GM12878 (cell line): ENCODE results near the gene ITGA5. TPM values are rescaled to one million over a fixed set of nuclear protein-coding genes. Genes with fewer than 3 reads are reported as not detected.

Experiments used
- ATAC-seq: fragments of 200-7000 bp; cut with Tn5 transposase; 3 replicates; pipeline ENCODE4 v1.9.1; 2020; ENCODE audit warnings: mild to moderate bottlenecking, moderate library complexity
- BruUV-seq: library from RNA; stranded (reverse); fragments of 400-500 nt; replicated peaks from 2 replicates; lab custom pipeline; 2021; lab: Mats Ljungman, UMichigan
- CTCF ChIA-PET: fragments of 300-600 bp; sonication (Branson Sonifier 250); formaldehyde crosslinking; extraction: SDS; loops from one replicate; lab custom pipeline; 2021; ENCODE audit warnings: inconsistent platforms; lab: Yijun Ruan, JAX
- POLR2A ChIA-PET: fragments of 350-600 bp; formaldehyde crosslinking; extraction: SDS; loops from one replicate; lab custom pipeline; 2021; ENCODE audit warnings: inconsistent platforms; lab: Charles Lee
- RAD21 ChIA-PET: fragments of 300-600 bp; sonication (Branson Sonifier 250); formaldehyde crosslinking; loops from one replicate; lab custom pipeline; 2023; ENCODE audit warnings: antibody characterized with exemption; ENCODE audit not compliant: unreplicated experiment; lab: Charles Lee
- SMC1A ChIA-PET: fragments of 300-600 bp; sonication (Branson Sonifier 250); formaldehyde crosslinking; loops from one replicate; lab custom pipeline; 2023; ENCODE audit not compliant: unreplicated experiment, uncharacterized antibody; lab: Charles Lee
- DNase-seq: peaks from one replicate; pipeline ENCODE4 v3.0.0-alpha.2; 2011; ENCODE audit warnings: low read depth, low spot score
- FAIRE-seq: peaks from 3 replicates; lab custom pipeline; 2011; peaks lifted over from hg19 to GRCh38; lab: Jason Lieb, UNC
- H2AFZ ChIP-seq: 2 replicates; pipeline ENCODE4 v1.6.0; 2011; ENCODE audit warnings: low read depth, low read length, control low read depth; ENCODE audit not compliant: control insufficient read depth
- H3K27ac ChIP-seq: 2 replicates; pipeline ENCODE4 v1.5.1; 2011; ENCODE audit warnings: control low read depth; ENCODE audit not compliant: control insufficient read depth, insufficient read depth
- H3K27me3 ChIP-seq, 2 experiments: replicated peaks in 1 of 2; 2 replicates each; pipeline versions ENCODE4 v1.6.0 to v1.6.1; 2011; ENCODE audit warnings: low read length in 1 of 2; ENCODE audit not compliant: control insufficient read depth in 2 of 2, insufficient read depth in 2 of 2
- H3K36me3 ChIP-seq, 2 experiments: 2 replicates each; pipeline ENCODE4 v1.5.1; 2011; ENCODE audit warnings: low read length in 1 of 2; ENCODE audit not compliant: control insufficient read depth in 2 of 2, insufficient read depth in 2 of 2
- H3K4me1 ChIP-seq: 2 replicates; pipeline ENCODE4 v1.6.1; 2011; ENCODE audit warnings: mild to moderate bottlenecking, low read length, moderate library complexity, mixed read lengths; ENCODE audit not compliant: control insufficient read depth, insufficient read depth
- H3K4me2 ChIP-seq: 2 replicates; pipeline ENCODE4 v1.6.0; 2011; ENCODE audit warnings: control low read depth; ENCODE audit not compliant: control insufficient read depth, insufficient read depth
- H3K4me3 ChIP-seq: fragments of 200-600 bp; sonication (generic); 2 replicates; pipeline ENCODE4 v1.5.1; 2016
- H3K79me2 ChIP-seq: 2 replicates; pipeline ENCODE4 v1.6.0; 2011; ENCODE audit warnings: low read length; ENCODE audit not compliant: control insufficient read depth, insufficient read depth
- H3K9ac ChIP-seq: 2 replicates; pipeline ENCODE4 v1.8.0; 2011; ENCODE audit warnings: low read length, control low read depth, mixed read lengths; ENCODE audit not compliant: control insufficient read depth, insufficient read depth
- H3K9me3 ChIP-seq: replicated peaks from 3 replicates; pipeline ENCODE4 v1.5.1; 2011; ENCODE audit warnings: mild to moderate bottlenecking, low read length; ENCODE audit not compliant: control insufficient read depth, insufficient read depth
- H4K20me1 ChIP-seq: 2 replicates; pipeline ENCODE4 v1.6.0; 2011; ENCODE audit not compliant: control insufficient read depth, insufficient read depth
- BMI1 ChIP-seq: fragments of 450-650 bp; IDR thresholded peaks from 2 replicates; pipeline ENCODE4 v1.6.1; 2016; ENCODE audit warnings: mild to moderate bottlenecking, moderate library complexity, borderline replicate concordance
- CTCF ChIP-seq, 3 experiments: IDR thresholded peaks in 2 of 3; conservative IDR thresholded peaks in 1 of 3; 2 replicates each; pipeline ENCODE4 v1.5.1; 2011; ENCODE audit warnings: low read depth in 3 of 3, low read length in 3 of 3, mild to moderate bottlenecking in 3 of 3, control low read depth in 2 of 3, moderate library complexity in 2 of 3, inconsistent platforms in 1 of 3, mixed read lengths in 1 of 3; ENCODE audit not compliant: control insufficient read depth in 2 of 3, insufficient read depth in 1 of 3; ENCODE audit errors: extremely low read depth in 1 of 3
- EED ChIP-seq: sonication (generic); IDR thresholded peaks from 2 replicates; pipeline ENCODE4 v1.6.1; 2016; ENCODE audit warnings: antibody characterized with exemption, low read depth
- RELB ChIP-seq: fragments of 450-650 bp; IDR thresholded peaks from 2 replicates; pipeline ENCODE4 v1.6.1; 2017; ENCODE audit warnings: low read depth, mild to moderate bottlenecking, moderate library complexity
- SRF ChIP-seq, 2 experiments: IDR thresholded peaks; 2 replicates each; pipeline ENCODE4 v1.6.1; 2011; ENCODE audit warnings: low read depth in 2 of 2, low read length in 2 of 2, mild to moderate bottlenecking in 1 of 2, moderate library complexity in 1 of 2
- WGBS: methylation state at CpG from one replicate; pipeline ENCODE4 v1.1.6; 2016; ENCODE audit warnings: low lambda C conversion rate; ENCODE audit not compliant: insufficient replicate concordance, insufficient coverage; ENCODE audit errors: missing lambda C conversion rate; 5-methylcytosine and 5-hydroxymethylcytosine counted together
- in situ Hi-C: fragments of 300-500 bp; cut with MboI; formaldehyde crosslinking; loops from 9 replicates; pipeline ENCODE4 v1.14.3; 2018; ENCODE audit warnings: mixed read lengths
- intact Hi-C: fragments of 100-400 bp; cut with micrococcal nuclease; formaldehyde crosslinking; loops from one replicate; pipeline ENCODE4 v1.14.2; 2022; ENCODE audit not compliant: unreplicated experiment
- polyA plus RNA-seq, 11 experiments: library from polyadenylated mRNA; depleted of rRNA in 4 of 11; unstranded in 6 of 11; stranded (reverse) in 5 of 11; fragments of >200 nt; fragmentation: Nextera tagmentation in 4 of 11; fragmentation: Illumina TruSeq in 1 of 11; extraction: Ambion mirVana in 4 of 11; extraction: Trizol in 1 of 11; gene quantifications; 1 replicate in 1 of 11; 2 replicates in 10 of 11; pipeline versions ENCODE4 v1.2.1 to v1.2.3, GENCODE V29; 2011 to 2016; ENCODE audit warnings: inconsistent platforms in 2 of 11, missing spikeins in 2 of 11, low read depth in 1 of 11
- total RNA-seq, 4 experiments: library from RNA; depleted of rRNA in 3 of 4; stranded (reverse); fragments of >200 nt in 3 of 4; fragmentation: Illumina TruSeq in 1 of 4; extraction: Trizol in 1 of 4; gene quantifications; 2 replicates each; pipeline versions ENCODE4 v1.2.1 to v1.2.3, GENCODE V29; 2013 to 2021

ITGA5 gene
- total and polyA plus RNA-seq, 10 of the 15 experiments (the other 5 are each of a cell fraction or from before 2014, with no cell fraction given), result 0.15 to 22.5 (median 0.61) TPM

DNA sequence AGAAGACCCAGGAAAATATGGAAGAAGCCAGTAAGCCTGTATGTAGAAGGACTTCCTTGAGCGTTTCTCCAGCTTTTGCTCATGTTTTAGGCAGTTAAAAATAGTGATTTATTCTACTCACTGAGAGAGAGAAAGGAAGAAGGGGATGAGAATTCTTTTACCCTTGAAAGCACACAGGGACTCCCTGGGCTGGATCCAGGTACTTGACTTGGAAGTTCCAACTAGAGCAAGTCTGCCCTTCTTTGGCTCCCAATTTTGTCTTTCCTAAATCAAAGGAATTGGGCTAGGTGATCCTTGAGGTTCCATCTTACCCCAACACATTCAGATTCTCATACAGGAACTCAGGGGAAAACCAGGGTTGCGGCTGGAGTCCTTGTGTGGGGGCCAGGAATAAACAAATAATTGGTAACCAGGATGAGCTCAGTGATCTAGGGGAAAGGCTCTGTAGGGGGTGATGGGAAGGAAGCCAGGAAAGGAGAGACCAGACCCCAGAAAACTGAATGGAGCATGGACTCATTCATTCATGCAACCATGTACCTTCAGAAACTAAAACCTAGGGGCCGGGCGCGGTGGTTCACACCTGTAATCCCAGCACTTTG, 11.5 kb upstream of the ITGA5 start:
- in situ Hi-C loops (no loop called here), intact Hi-C loops (no loop called here)
- ChIA-PET RAD21 (interaction anchor here (0.6 to 4.8 kb wide), 3 partner anchors 8 to 31 kb away, joined by 3 to 19 read pairs (median 3); no protein-coding TSS in a partner anchor), SMC1A (interaction anchor here (1.2 to 21.0 kb wide), 6 partner anchors 8 to 46 kb away, joined by 3 to 469 read pairs (median 14); no protein-coding TSS in a partner anchor), POLR2A (interaction anchor here (0.7 to 3.3 kb wide), 4 partner anchors 7 to 1818 kb away, joined by 3 to 10 read pairs (median 6); no protein-coding TSS in a partner anchor), CTCF (interaction anchor here (1.0 to 33.3 kb wide), 3 partner anchors 9 to 43 kb away, joined by 3 to 1071 read pairs (median 5); no protein-coding TSS in a partner anchor)
- Histone ChIP-seq H3K4me3 (no peak overlapping the region), H3K27ac (no peak overlapping the region), H3K9me3 (no peaks in the 10 kb centered on the region), H3K36me3 (no peaks in the 10 kb centered on the region), H3K79me2 (no peaks in the 10 kb centered on the region), H3K27me3 (peaks cover 1 to 9% of the 10 kb centered on the region in 2 experiments), H3K4me1 (peaks cover 5% of the 10 kb centered on the region), H3K9ac (no peak overlapping the region), H4K20me1 (no peaks in the 10 kb centered on the region), H3K4me2 (no peak overlapping the region), H2AFZ (no peak overlapping the region)
- BruUV-seq, result no TSS peak
- no peak for DNase-seq
- TF ChIP-seq SRF (IDR thresholded peaks at IDR 0.05; ENCODE audit: low read depth in 2 of 2, low read length in 2 of 2) (no peak), CTCF (IDR thresholded peaks at IDR 0.05 in 2 of 3, conservative IDR thresholded peaks at IDR 0.05 in 1 of 3; ENCODE audit: control insufficient read depth in 2 of 3, extremely low read depth in 1 of 3, insufficient read depth in 1 of 3, low read depth in 3 of 3, low read length in 3 of 3) (no peak), RELB (no peak), BMI1 (no peak), EED (no peak)
- FAIRE-seq, result no peak
- WGBS, result 71% methylated on average over 5 of the region's 5 CpGs
- no peak for ATAC-seq
